Coronary artery (tissue), 2 donors: ENCODE data around the gene KDM6A.
"Not testable (repeated sequence)": the region's sequence is repeated elsewhere in the genome, so short reads cannot be mapped to it uniquely, and the experiment has no call there.

Experiments
- DNase-seq: peaks from one replicate; pipeline ENCODE4 v3.0.0-alpha.2; 2017; ENCODE audit warnings: low spot score
- H3K27ac ChIP-seq, 2 donors: fragments of 200-600 bp; sonication (generic); one replicate each; pipeline ENCODE4 v1.5.1; 2016 to 2019
- H3K4me3 ChIP-seq: fragments of 200-600 bp; sonication (generic); 2 replicates; pipeline ENCODE4 v1.5.1; 2016; ENCODE audit warnings: mild to moderate bottlenecking, moderate library complexity
- TF ChIP-seq, protein P1 (sequence below): fragments of 200-600 bp; sonication (generic); IDR thresholded peaks from one replicate; pipeline ENCODE4 v1.5.1; 2019; ENCODE audit warnings: antibody characterized with exemption

KDM6A gene

DNA sequence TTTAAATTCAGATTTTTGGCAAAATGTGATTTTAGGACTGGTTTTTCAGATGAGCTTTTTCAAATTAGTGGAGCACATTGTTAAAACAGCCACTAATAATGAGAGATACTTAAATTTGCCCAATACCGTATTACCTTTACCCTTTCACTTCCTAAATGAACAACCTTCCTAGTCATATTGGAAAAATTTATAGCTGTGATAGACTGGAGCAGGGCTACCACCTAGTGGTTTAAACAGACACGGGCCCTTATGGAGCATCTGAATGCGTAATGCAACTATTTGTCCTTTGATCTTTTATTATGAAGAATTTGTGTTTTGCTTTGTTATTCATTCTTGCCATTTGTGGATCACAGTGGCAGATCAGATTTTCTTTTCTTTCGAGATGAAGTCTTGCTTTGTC is 72.7 kb downstream of the KDM6A start:
- H3K27ac ChIP-seq = no peak overlapping the region
- no peak for DNase-seq
- TF ChIP-seq, protein P1, sequence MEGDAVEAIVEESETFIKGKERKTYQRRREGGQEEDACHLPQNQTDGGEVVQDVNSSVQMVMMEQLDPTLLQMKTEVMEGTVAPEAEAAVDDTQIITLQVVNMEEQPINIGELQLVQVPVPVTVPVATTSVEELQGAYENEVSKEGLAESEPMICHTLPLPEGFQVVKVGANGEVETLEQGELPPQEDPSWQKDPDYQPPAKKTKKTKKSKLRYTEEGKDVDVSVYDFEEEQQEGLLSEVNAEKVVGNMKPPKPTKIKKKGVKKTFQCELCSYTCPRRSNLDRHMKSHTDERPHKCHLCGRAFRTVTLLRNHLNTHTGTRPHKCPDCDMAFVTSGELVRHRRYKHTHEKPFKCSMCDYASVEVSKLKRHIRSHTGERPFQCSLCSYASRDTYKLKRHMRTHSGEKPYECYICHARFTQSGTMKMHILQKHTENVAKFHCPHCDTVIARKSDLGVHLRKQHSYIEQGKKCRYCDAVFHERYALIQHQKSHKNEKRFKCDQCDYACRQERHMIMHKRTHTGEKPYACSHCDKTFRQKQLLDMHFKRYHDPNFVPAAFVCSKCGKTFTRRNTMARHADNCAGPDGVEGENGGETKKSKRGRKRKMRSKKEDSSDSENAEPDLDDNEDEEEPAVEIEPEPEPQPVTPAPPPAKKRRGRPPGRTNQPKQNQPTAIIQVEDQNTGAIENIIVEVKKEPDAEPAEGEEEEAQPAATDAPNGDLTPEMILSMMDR = no peak
- H3K4me3 ChIP-seq = no peak overlapping the region

DNA sequence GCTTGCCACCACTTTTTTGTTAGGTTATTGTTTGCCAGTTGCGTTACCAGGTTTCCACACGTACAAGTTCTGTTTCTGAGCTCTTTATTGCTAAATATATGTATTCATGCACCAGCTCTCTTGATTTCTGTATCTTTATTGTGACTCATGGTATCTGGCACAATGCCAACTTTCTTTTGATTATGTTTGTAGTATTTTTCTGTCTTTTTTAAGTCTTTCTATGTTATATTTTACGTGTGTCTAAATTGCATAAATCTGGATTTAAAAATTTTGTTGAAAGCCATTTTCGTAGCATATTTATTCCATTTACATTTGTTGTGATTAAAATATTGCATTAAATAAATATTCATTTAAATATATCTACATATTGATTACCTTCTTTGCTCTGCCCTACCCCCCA is 73.8 kb downstream of the KDM6A start:
- Histone ChIP-seq H3K27ac (no peak overlapping the region), H3K4me3 (no peak overlapping the region)
- TF ChIP-seq, protein P1 = no peak
- no peak for DNase-seq

DNA sequence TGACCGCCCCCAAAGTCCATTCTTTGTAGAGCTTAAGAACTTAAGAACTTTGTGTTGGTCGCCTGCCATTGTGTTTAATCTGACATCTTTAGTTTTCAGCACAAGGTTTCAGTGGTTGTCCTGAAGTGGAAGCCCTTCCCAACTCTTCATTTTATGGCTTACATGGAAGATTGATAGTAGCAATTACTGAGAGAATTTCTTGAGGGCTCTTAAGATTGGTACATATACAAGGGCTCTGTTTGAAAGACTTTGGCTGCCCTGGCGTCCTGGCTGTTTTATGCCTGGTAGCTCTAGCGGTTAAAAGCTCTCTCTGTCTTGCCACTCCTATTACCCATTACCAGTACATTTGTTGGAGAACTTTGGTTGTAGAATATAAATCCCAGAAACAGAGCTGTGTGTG is 75.0 kb downstream of the KDM6A start:
- TF ChIP-seq, protein P1 = no peak
- no peak for DNase-seq
- H3K4me3 ChIP-seq = no peak overlapping the region
- no peak overlapping the region for H3K27ac ChIP-seq

DNA sequence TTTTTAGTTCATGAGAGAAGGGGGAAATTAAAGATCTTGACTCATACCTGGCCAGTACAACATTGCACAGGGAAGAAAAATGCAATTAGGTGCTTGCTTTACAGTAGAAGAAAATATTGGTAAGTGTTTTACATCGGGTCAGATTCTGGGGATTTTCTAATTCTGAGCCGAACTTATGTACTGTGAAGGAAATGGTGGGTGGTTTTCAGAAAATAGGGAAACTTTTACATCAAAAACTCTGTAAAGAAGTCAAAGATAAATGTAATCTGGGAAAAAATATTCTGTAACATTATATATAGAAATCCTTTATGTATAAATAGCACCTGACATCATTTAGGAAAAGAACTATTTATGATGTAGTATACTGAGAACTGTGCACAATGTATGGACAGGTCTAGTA is 75.4 kb downstream of the KDM6A start:
- TF ChIP-seq, protein P1 = no peak
- no peak for DNase-seq
- Histone ChIP-seq H3K27ac (no peak overlapping the region), H3K4me3 (no peak overlapping the region)

DNA sequence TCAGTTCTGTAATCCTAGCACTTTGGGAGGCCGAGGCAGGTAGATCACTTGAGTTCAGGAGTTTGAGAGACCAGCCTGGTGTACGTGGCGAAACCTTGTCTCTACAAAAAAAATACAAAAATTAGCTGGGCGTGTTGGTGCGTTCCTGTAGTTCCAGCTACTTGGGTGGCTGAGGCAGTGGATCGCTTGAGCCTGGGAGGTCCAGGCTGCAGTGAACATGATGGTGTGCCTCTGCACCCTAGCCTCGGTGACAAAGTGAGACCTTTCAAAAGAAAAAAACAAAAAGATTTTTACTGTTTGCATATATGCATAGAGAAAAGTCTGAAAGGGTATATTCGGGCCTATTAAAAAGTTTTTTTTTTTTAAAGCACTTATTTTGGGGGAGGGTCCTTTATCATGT is 76.1 kb downstream of the KDM6A start:
- no peak for DNase-seq
- no peak overlapping the region for H3K27ac ChIP-seq
- TF ChIP-seq, protein P1 = no peak
- H3K4me3 ChIP-seq = no peak overlapping the region

DNA sequence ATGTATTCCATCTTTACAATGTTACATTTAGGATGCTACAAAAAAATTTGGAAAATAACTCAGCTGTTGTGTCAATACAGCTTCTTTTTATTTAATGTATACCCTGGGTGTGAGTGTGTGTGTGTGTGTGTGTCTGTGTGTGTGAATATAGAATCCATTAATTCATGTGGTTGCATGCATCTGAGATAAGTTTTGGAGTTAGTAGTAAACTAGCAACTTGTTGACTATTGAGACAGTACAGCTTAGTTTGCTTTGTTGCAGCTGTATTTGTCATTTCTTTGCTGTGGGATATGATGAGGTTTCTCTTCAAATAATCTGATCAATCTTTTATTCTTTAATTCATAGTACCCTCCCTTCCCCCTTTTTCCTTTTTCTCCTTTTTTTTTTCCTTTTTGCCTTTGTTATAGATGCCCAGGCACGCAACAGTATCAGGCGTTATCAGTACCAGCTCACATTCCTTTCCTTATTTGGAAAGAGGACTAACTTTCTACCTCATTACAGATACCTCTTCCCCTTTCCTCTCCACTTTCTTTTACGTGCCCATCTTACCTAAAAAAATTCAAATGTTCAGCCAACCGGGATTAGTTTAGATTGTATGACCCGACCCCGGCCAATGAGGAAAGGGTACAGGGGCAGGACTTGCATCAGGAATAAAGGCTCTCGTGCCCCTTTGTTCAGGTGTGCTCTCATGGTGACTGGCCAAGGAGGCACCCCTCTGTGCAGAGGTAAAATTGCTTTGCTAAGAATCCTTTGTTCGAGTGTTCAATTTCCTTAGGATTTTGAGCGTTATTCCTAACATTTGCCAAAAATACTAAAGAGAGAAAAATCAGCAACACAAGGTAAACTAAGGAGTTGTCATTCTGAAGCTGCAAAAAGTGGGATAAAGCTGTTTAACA is 77.7 kb downstream of the KDM6A start:
- not testable (repeated sequence) for H3K4me3 ChIP-seq, H3K27ac ChIP-seq, DNase-seq

DNA sequence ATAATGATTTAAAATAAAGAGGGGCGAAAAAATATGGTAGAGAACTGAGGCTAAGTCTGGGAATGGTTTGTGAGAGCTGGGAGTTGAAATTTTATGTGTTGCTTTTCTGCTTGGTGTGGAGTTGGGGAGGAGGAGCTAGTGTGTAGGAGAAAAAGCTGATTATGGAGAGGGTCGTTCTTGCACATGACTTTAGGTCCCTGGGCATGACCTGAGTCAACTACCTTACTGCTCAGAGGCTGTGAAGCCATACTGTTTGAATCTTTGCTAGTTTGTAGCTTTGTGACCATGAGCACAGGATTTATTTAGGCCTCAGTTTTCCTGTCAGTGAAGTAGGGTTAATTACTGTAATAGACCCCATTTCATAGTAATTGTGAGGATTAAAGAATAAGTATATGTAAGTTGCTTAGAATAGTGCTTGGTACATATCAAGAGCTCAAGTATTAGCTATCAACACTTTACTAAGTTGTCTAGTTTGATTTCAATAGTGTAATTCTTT is 78.6 kb downstream of the KDM6A start:
- TF ChIP-seq, protein P1 = no peak
- no peak overlapping the region for H3K27ac ChIP-seq
- no peak for DNase-seq
- H3K4me3 ChIP-seq = no peak overlapping the region
